HG02642 (cell line): ENCODE results near the gene GLCE.

Experiments used
- ATAC-seq: cut with Tn5 transposase; IDR thresholded peaks from one replicate; pipeline ENCODE4 v1.9.1; 2021; ENCODE audit warnings: mild to moderate bottlenecking; ENCODE audit not compliant: unreplicated experiment, poor library complexity

Gene GLCE

DNA sequence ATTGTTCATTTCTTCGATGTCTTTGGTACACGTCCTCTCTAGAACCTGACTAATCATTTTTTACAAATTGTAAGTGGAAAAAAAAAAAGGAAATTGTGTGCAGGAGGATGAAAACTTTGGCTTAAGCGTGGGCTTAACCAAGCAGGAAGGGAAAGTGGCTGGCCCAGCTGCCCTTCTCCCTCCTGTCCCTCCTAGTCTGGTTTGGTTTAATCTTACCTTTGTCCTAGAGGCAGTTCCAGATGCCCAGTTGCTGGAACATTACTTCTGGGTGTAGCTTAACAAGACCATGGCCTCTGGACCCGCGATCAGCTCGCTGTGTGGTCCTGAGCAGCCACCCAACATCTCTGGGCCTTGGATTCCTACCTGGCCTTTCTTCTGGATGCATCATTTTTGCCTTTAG, 153.7 kb downstream of the GLCE start:
- ATAC-seq = no peak

DNA sequence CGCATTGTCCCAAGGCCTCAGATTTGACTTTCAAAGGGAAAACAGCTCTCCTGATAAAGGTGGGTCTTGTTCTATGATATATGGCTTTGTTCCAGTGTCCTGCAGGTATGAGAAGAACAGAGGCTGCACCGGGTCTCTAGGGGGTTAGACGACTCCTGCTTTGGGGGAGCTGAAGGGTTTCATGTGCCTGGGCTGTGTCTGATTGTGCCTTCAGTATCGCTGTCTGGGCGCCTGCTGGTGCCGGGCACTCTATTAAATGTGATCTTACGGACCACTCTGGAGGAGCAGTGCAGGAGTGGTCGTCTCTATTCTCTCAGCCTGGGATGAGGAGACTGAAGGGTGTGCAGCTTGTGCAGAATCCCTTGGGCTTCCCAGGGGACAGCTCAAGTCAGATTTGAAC, 154.3 kb downstream of the GLCE start:
- ATAC-seq = no peak

DNA sequence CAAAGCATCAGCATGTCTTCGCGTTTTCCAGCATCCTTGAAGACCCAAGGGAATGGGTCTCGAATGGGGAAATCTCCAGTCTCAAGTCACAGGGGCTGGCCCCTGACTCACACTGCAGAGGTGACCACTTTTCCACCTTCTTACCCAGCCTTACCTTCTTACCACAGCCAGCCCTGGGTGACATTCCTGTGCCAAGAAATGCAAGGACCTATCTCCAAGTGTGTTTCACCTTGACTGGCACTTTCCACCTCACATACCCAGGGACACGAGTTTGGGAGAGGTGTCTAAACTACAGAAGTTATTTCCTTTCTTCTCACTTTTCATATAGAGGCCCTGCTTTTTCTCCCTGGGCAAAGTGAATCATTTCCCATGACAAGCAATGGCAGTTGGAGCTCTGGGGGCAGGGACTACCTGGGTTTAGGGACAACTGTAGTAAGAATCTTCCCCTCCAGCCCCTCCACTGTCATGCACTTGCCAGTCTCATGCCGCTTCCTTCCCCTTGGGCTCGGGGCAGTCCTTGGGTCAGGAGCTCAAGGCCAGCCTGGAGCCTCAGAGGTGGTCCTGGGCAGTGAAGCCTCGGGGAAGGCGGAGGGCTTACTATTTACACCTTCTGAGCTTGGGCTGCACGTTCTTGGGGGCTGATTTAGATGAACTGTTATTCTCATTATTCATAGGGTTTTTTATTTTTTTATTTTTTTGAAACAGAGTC, 155.1 kb downstream of the GLCE start:
- no peak for ATAC-seq

DNA sequence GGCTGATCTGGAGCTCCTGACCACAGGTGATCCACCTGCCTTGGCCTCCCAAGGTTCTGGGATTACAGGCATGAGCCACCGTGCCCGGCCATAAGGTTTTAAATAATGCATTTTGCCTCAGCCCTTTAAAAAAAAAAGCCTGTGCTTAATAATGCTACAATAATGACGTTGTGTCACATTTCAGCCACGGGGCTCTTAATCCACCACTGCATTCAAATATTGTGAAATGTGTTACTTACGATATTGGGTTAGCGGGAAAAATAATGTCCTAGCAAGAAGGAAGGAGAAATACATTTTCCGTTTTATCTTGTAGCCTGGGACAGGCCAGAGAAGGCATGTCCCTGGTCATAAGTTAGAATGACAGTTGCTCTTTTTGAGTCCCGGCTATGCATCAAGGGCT, 155.9 kb downstream of the GLCE start:
- no peak for ATAC-seq

DNA sequence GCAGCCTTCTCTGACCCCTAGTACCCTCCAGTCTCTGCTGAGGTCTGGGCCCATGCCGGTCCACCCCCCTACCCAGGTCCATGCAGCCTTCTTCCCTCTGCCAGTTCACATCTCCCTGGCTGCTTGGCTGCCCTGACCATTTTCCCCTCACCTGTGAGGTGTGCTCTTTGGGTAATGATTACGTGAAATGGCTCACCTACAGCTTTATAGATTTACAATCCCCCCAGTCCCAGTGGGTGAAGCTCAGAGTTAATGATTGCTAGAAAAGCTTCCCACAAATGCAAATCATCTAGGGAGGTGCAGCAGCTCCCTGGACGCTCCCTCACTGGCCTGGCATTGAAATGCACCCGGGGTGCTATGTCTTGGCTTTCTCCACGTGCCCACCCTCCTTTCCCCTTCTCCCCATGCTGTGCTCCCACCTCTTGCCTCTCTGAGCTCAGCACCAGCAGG, 157.0 kb downstream of the GLCE start:
- no peak for ATAC-seq

DNA sequence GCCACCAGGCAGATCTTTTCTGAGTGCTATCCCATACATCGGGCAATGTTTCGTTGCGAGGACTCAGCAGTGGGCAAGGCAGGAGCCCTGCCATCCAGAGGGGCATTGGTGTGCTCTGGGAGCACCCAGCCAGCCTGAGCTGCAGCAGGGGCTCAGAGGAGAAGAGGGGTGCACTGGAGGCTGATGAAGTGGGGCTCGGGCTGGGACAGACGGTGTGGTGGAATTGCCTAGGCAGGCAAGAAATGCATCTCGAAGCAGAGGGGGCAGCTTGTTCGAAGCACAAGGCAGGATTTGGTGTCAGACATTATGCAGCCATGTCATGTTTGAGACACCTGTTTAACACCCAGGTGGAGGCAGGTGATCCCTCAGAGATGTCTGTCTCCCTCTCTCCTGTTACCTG, 157.6 kb downstream of the GLCE start:
- ATAC-seq = no peak

DNA sequence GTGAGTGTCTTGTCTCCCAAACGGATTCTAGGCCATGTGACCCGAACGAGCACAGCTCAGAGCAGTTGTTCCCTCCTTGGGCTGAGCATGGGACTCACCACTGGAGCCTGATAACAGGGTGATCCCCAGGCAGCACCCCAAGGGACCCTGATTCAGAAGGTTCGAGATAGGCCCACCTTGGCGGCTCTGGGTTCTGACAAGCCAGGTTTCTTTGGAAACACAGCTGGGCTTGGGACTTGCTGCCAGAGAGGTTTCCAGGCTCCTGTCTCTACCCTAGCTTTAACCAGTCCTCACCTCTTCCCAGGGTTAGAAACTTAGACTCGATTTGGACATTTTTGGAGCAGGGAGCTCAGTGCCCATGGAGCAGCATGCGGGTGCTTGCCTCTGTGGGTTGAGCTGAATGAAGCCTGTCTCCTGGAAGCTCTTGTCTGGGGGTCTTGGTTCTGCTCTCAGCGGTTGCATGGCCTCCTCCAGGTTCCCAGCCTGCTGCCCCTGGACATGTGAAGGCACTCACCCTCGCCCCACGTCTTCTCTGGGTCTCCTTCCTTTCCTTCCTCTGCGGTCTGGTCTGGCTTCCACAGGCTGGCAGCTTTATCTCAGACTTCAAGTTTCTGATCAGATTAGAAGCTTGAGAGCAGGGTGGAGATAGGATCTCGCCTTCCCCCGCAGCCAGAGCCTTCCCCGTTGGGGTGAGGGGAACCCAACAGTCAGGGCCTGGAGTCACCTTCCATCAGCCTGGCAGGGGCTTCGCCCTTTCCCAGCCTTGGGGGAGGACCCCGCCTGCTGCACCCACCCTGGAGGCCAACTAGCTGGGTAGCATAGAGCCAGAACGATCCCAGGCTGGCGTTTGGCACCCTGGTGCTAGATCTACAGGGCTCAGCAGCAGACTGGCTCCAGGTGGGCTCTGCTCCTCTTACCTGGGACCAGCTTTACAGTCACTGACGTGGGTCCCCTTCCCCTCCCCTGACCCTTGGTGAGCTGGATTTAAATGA, 159.2 kb downstream of the GLCE start:
- no peak for ATAC-seq

DNA sequence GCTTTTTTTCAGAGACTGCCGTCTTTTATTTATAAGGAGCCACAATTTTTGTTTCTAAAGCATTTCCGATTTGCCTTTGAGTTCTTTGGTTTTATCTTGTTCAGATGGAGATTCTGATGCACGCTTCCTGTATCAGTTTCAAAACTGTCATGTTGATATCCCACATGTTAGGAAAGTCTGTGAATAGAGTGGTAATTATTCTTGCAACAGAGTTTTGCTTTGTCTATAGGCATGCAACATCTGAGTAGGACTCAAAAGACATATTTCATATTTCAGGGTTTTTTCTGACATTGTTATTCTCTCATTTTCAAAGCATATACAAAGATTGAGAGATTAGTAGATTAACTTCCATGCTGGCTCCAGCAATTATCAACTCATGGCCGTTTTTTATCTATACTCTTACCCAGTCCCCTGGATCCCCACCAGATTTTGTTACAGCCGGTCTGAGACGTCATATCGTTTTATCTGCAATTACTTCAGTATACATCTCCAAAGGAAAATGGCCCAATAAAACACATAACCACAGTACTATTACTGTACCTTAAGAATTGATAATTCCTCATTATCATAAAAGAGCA, 160.6 kb downstream of the GLCE start:
- ATAC-seq = no peak
